HepG2 (cell line): ENCODE results near the gene RGS19. TPM values are rescaled to one million over a fixed set of nuclear protein-coding genes. Genes with fewer than 3 reads are reported as not detected.

ENCODE experiments used
- CCAR2 ChIP-seq: fragments of 200-400 bp; formaldehyde crosslinking; optimal IDR thresholded peaks from 2 replicates; pipeline ENCODE3; 2018; ENCODE audit warnings: low read depth, mild to moderate bottlenecking, low read length, moderate library complexity
- DDIT3 ChIP-seq: sonication (generic); formaldehyde crosslinking; IDR thresholded peaks from 2 replicates; pipeline ENCODE4 v1.4.0; 2020; ENCODE audit warnings: mild to moderate bottlenecking, missing genetic modification reagents
- DZIP1 ChIP-seq: sonication (generic); formaldehyde crosslinking; IDR thresholded peaks from 2 replicates; pipeline ENCODE4 v1.5.0; 2020; ENCODE audit warnings: mild to moderate bottlenecking, missing genetic modification reagents
- KAT8 ChIP-seq: IDR thresholded peaks from 2 replicates; pipeline ENCODE4 v1.6.1; 2016; ENCODE audit warnings: missing genetic modification reagents, missing compliant biosample characterization
- KLF16 ChIP-seq, 2 experiments: sonication (generic) in 1 of 2; formaldehyde crosslinking in 1 of 2; IDR thresholded peaks; 2 replicates each; pipeline versions ENCODE4 v1.6.1 to v1.8.0; 2016 to 2023; ENCODE audit warnings: missing genetic modification reagents in 2 of 2, missing compliant biosample characterization in 1 of 2
- KLF6 ChIP-seq: IDR thresholded peaks from 2 replicates; pipeline ENCODE4 v1.8.0; 2016; ENCODE audit warnings: missing biosample characterization, missing genetic modification reagents
- MED8 ChIP-seq: sonication (generic); formaldehyde crosslinking; IDR thresholded peaks from 2 replicates; pipeline ENCODE4 v1.8.1; 2023; ENCODE audit warnings: mild to moderate bottlenecking, missing genetic modification reagents; ENCODE audit not compliant: insufficient replicate concordance
- PPARG ChIP-seq: conservative IDR thresholded peaks from 2 replicates; pipeline ENCODE4 v1.6.1; 2016; ENCODE audit warnings: missing biosample characterization, missing genetic modification reagents
- RFX5 ChIP-seq: IDR thresholded peaks from 2 replicates; pipeline ENCODE4 v1.6.1; 2011; ENCODE audit warnings: low read depth, low read length, improper control_type of control experiment
- THYN1 ChIP-seq: sonication (generic); formaldehyde crosslinking; IDR thresholded peaks from 2 replicates; pipeline ENCODE4 v1.8.1; 2023; ENCODE audit warnings: low read depth, mild to moderate bottlenecking, moderate library complexity, missing genetic modification reagents, borderline replicate concordance
- TP53 ChIP-seq: sonication (generic); formaldehyde crosslinking; conservative IDR thresholded peaks from 2 replicates; pipeline ENCODE4 v1.4.0; 2020; ENCODE audit warnings: missing genetic modification reagents
- ZBTB38 ChIP-seq: sonication (generic); formaldehyde crosslinking; IDR thresholded peaks from 2 replicates; pipeline ENCODE4 v1.5.1; 2020; ENCODE audit warnings: mild to moderate bottlenecking, missing genetic modification reagents
- ZHX1 ChIP-seq: sonication (generic); formaldehyde crosslinking; IDR thresholded peaks from 2 replicates; pipeline ENCODE4 v1.8.1; 2022; ENCODE audit warnings: low read depth, mild to moderate bottlenecking, missing genetic modification reagents
- ZNF569 ChIP-seq: sonication (generic); formaldehyde crosslinking; IDR thresholded peaks from 2 replicates; pipeline ENCODE4 v1.5.0; 2020; ENCODE audit warnings: mild to moderate bottlenecking, missing genetic modification reagents, moderate library complexity, borderline replicate concordance
- polyA plus RNA-seq, 8 experiments: library from polyadenylated mRNA; depleted of rRNA in 3 of 8; stranded (reverse) in 7 of 8; unstranded in 1 of 8; fragments of >200 nt; fragmentation: Illumina TruSeq in 4 of 8; extraction: Trizol in 4 of 8; gene quantifications; 2 replicates each; pipeline versions ENCODE4 v1.2.1 to v1.2.3, GENCODE V29; 2011 to 2016; ENCODE audit warnings: low read depth in 4 of 8, missing spikeins in 1 of 8, mixed read lengths in 1 of 8; ENCODE audit not compliant: insufficient read depth in 1 of 8
- total RNA-seq, 5 experiments: library from RNA; depleted of rRNA; stranded (reverse); fragments of >200 nt; fragmentation: Illumina TruSeq; extraction: Trizol; gene quantifications; 2 replicates each; pipeline ENCODE4 v1.2.3, GENCODE V29; 2016; ENCODE audit warnings: low read depth in 1 of 5

The RGS19 gene
- total and polyA plus RNA-seq, 2 of the 13 experiments (the other 11 are each of a cell fraction or from before 2014, with no cell fraction given): 10.7 to 11.9 TPM

GRCh38 chr20:64055893-64056638, 23.3 kb downstream of the RGS19 start (continued):
- no peak for TF ChIP-seq DZIP1 (CRISPR knock-in tag)
- peak; percentile 80 for TF ChIP-seq PPARG (CRISPR knock-in tag)
- peak in 1 of 2 experiments; percentile 63; a peak in 1 of 4 replicates for TF ChIP-seq KLF16 (CRISPR knock-in tag; IDR thresholded peaks at IDR 0.05)
- TF ChIP-seq KLF6 (CRISPR knock-in tag): no peak
- TF ChIP-seq THYN1 (CRISPR knock-in tag): no peak; the same call in 1 of the 2 replicates
- TF ChIP-seq RFX5: no peak
- TF ChIP-seq ZHX1 (CRISPR knock-in tag): 0 out of 2 replicates have a peak, but pooled peaks have one; percentile 3
- peak; percentile 18; the same call in 1 of the 2 replicates for TF ChIP-seq TP53 (CRISPR knock-in tag)
- TF ChIP-seq ZNF569 (CRISPR knock-in tag): no peak
- TF ChIP-seq MED8 (CRISPR knock-in tag): peak; percentile 40
- TF ChIP-seq KAT8 (CRISPR knock-in tag): peak; percentile 73
- TF ChIP-seq CCAR2: peak; percentile 7
- TF ChIP-seq DDIT3 (CRISPR knock-in tag): no peak
- no peak for TF ChIP-seq ZBTB38 (CRISPR knock-in tag)
